ENCODE results near the gene SESN1.

DNA sequence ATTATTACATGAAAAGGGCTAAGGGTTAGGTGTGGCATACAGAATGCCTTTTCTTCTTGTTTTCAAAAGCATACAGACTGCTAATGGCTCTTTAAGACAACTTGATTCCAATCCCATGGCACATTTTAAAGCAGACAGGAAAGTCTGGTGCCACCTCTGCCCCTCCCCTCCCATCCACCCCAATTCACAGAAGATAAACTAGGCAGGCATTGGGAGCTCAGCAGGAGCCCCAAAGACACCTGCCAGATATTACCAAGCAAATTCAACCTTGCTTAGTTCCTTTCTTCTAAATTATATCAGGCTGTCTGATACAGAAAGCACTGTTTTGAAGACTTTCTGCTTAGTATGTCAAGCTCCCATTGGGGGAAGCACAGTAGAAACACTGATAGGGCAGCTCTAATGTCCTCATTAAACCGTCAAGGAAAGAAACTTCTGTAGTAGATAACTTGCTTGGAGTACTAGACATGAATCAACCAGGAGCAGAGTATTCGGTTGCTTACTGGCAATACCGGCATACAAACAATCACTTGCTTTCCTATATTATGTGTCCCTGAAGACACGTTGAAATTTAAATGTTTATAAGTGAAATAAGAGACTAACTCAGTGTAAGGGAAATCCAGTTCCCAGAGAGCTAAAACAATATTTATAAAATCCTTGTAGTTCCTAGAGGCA lies 13.0 kb downstream of the SESN1 start:
- TF ChIP-seq, protein P1, sequence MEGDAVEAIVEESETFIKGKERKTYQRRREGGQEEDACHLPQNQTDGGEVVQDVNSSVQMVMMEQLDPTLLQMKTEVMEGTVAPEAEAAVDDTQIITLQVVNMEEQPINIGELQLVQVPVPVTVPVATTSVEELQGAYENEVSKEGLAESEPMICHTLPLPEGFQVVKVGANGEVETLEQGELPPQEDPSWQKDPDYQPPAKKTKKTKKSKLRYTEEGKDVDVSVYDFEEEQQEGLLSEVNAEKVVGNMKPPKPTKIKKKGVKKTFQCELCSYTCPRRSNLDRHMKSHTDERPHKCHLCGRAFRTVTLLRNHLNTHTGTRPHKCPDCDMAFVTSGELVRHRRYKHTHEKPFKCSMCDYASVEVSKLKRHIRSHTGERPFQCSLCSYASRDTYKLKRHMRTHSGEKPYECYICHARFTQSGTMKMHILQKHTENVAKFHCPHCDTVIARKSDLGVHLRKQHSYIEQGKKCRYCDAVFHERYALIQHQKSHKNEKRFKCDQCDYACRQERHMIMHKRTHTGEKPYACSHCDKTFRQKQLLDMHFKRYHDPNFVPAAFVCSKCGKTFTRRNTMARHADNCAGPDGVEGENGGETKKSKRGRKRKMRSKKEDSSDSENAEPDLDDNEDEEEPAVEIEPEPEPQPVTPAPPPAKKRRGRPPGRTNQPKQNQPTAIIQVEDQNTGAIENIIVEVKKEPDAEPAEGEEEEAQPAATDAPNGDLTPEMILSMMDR (IDR thresholded peaks at IDR 0.05) = no peak
- TF ChIP-seq POLR2AphosphoS5 (IDR thresholded peaks at IDR 0.05; ENCODE audit: insufficient read depth in 1 of 2, low read depth in 1 of 2) = no peak

Data from vagina (tissue), 2 donors.